GM12878 (cell line): ENCODE measurements around the gene ASCC3.

ENCODE experiments used
- ATF7 ChIP-seq: fragments of 450-650 bp; IDR thresholded peaks from 2 replicates; pipeline ENCODE4 v1.6.1; 2016; ENCODE audit warnings: low read depth, mild to moderate bottlenecking
- CTCF ChIP-seq, 3 experiments: IDR thresholded peaks in 2 of 3; conservative IDR thresholded peaks in 1 of 3; 2 replicates each; pipeline ENCODE4 v1.5.1; 2011; ENCODE audit warnings: low read depth in 3 of 3, low read length in 3 of 3, mild to moderate bottlenecking in 3 of 3, control low read depth in 2 of 3, moderate library complexity in 2 of 3, inconsistent platforms in 1 of 3, mixed read lengths in 1 of 3; ENCODE audit not compliant: control insufficient read depth in 2 of 3, insufficient read depth in 1 of 3; ENCODE audit errors: extremely low read depth in 1 of 3
- EP300 ChIP-seq, 2 experiments: fragments of 150-350 bp in 1 of 2; IDR thresholded peaks; 2 replicates each; pipeline ENCODE4 v1.6.1; 2011 to 2012; ENCODE audit warnings: low read depth in 2 of 2, low read length in 2 of 2, borderline replicate concordance in 1 of 2, improper control_type of control experiment in 1 of 2, inconsistent platforms in 1 of 2; ENCODE audit not compliant: control insufficient read depth in 1 of 2
- EZH2 ChIP-seq: IDR thresholded peaks from 2 replicates; pipeline ENCODE4 v1.6.1; 2012; ENCODE audit warnings: low read depth, mild to moderate bottlenecking, control low read depth, inconsistent platforms, low read length, borderline replicate concordance; ENCODE audit not compliant: control insufficient read depth
- HDAC2 ChIP-seq: fragments of 200-600 bp; sonication (generic); IDR thresholded peaks from 2 replicates; pipeline ENCODE4 v1.6.1; 2017
- POLR2A ChIP-seq: IDR thresholded peaks from 2 replicates; pipeline ENCODE4 v1.6.1; 2011; ENCODE audit warnings: low read depth, mild to moderate bottlenecking, low read length
- POLR2AphosphoS5 ChIP-seq: IDR thresholded peaks from 2 replicates; pipeline ENCODE4 v1.6.1; 2011; ENCODE audit warnings: mild to moderate bottlenecking, low read length, inconsistent platforms
- POU2F2 ChIP-seq: IDR thresholded peaks from 3 replicates; pipeline ENCODE4 v1.6.1; 2011; ENCODE audit warnings: low read depth, mild to moderate bottlenecking, low read length, borderline replicate concordance
- SP1 ChIP-seq: IDR thresholded peaks from one replicate; pipeline ENCODE4 v1.6.1; 2011; ENCODE audit warnings: low read depth, low read length
- TCF7 ChIP-seq: IDR thresholded peaks from 2 replicates; pipeline ENCODE4 v1.6.1; 2014; ENCODE audit warnings: antibody characterized with exemption, borderline replicate concordance
- USF1 ChIP-seq: IDR thresholded peaks from 2 replicates; pipeline ENCODE4 v1.6.1; 2011; ENCODE audit warnings: borderline replicate concordance, low read depth, mild to moderate bottlenecking, moderate library complexity, mixed read lengths, low read length; ENCODE audit not compliant: insufficient read depth; ENCODE audit errors: extremely low read length

DNA sequence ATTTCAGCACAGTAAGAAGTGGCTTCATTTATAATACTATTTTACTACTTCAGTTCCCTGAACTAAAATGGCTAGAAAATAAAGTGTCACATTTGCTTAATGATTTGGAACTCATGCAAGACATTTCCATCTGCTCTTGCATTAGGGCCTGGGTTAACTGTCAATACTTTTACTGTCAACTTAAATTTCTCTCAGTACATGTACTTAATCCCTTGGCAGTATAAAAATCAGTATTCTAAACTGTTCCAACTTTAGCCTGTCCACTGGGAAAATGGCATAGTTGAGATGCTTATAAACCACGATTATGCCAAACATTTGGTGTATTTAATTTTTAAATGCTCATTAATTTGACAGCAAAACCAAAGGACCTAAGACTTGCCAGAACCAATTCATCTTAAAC lies 154.5 kb downstream of the ASCC3 start:
- no peak for TF ChIP-seq USF1
- no peak for TF ChIP-seq POLR2A
- TF ChIP-seq SP1, result no peak
- TF ChIP-seq CTCF (IDR thresholded peaks at IDR 0.05 in 2 of 3, conservative IDR thresholded peaks at IDR 0.05 in 1 of 3; ENCODE audit: control insufficient read depth in 2 of 3, extremely low read depth in 1 of 3, insufficient read depth in 1 of 3, low read depth in 3 of 3, low read length in 3 of 3), result no peak
- no peak for TF ChIP-seq POU2F2
- no peak for TF ChIP-seq ATF7
- no peak for TF ChIP-seq POLR2AphosphoS5
- TF ChIP-seq EP300 (IDR thresholded peaks at IDR 0.05; ENCODE audit: borderline replicate concordance in 1 of 2, control insufficient read depth in 1 of 2, low read depth in 2 of 2, low read length in 2 of 2), result no peak
- no peak for TF ChIP-seq TCF7
- no peak for TF ChIP-seq HDAC2
- no peak for TF ChIP-seq EZH2
